Metanephros (tissue), 1 donor: Measurements from ENCODE around the gene PNLIPRP1. TPM values are rescaled to one million over a fixed set of nuclear protein-coding genes. Genes with fewer than 3 reads are reported as not detected.

ENCODE experiments used
- total RNA-seq: library from RNA; depleted of rRNA; stranded (reverse); fragments of >200 nt; gene quantifications from one replicate; pipeline ENCODE4 v1.2.3, GENCODE V29; 2014

The PNLIPRP1 gene
- not detected for total RNA-seq

GRCh38 chr10:116590590-116591444, at the start of gene PNLIPRP1:
Gene PNLIPRP1, plus strand, starts transcription at chr10:116590959. Its CDS starts 171 bp downstream, at chr10:116591130.

GRCh38 chr10:116545756-116546155, 45.0 kb upstream of the PNLIPRP1 start, which contains the start of gene PNLIP:
Gene PNLIP, plus strand, starts transcription at chr10:116545931. Its CDS starts 162 bp downstream, at chr10:116546093.

GRCh38 chr10:116620423-116621400, 30.0 kb downstream of the PNLIPRP1 start, which contains the start of gene PNLIPRP2:
Gene PNLIPRP2, plus strand, starts transcription at chr10:116620953.

Other genes starting within 250 kb of the PNLIPRP1 start
- gene PNLIPRP3, start 163.1 kb upstream of the PNLIPRP1 start, total RNA-seq = not detected
- gene PNLIP, start 45.0 kb upstream of the PNLIPRP1 start, total RNA-seq = 0.12 TPM
- gene PNLIPRP2, start 30.0 kb downstream of the PNLIPRP1 start, total RNA-seq = not detected
- 26.6 TPM for gene HSPA12A, start 151.6 kb downstream of the PNLIPRP1 start, total RNA-seq